GM12873 (cell line): Measurements from ENCODE around the gene FAM162B.

ENCODE experiments used
- CTCF ChIP-seq: IDR thresholded peaks from 2 replicates; pipeline ENCODE4 v1.5.1; 2012; ENCODE audit warnings: low read depth, mild to moderate bottlenecking, moderate library complexity, low read length, control low read depth; ENCODE audit not compliant: insufficient read depth; ENCODE audit errors: missing control alignments

FAM162B gene

GRCh38 chr6:116764961-116765841 is at the start of gene FAM162B:
Gene FAM162B (minus strand): TSS chr6:116765719. CDS start chr6:116765576, 143 bp downstream.
- TF ChIP-seq CTCF: no peak

- TF ChIP-seq CTCF: no peak
These were observed 46.6 kb upstream of the FAM162B start for GRCh38 chr6:116812051-116812650.

GRCh38 chr6:116801971-116802370 is 36.5 kb upstream of the FAM162B start:
- no peak for TF ChIP-seq CTCF

GRCh38 chr6:116799945-116800344 is 34.4 kb upstream of the FAM162B start:
- TF ChIP-seq CTCF: no peak

- TF ChIP-seq CTCF: no peak
These were observed 32.1 kb upstream of the FAM162B start for GRCh38 chr6:116797585-116797984.

GRCh38 chr6:116793224-116793623 is 27.7 kb upstream of the FAM162B start:
- TF ChIP-seq CTCF: no peak

GRCh38 chr6:116783852-116784251 is 18.3 kb upstream of the FAM162B start:
- no peak for TF ChIP-seq CTCF
